GM21381 (cell line): ENCODE measurements around the gene PYROXD2.
"Not testable (repeated sequence)": the region's sequence is repeated elsewhere in the genome, so short reads cannot be mapped to it uniquely, and the experiment has no call there.

Source experiments
- ATAC-seq: cut with Tn5 transposase; IDR thresholded peaks from one replicate; pipeline ENCODE4 v1.9.1; 2021; ENCODE audit warnings: mild to moderate bottlenecking, moderate library complexity; ENCODE audit not compliant: unreplicated experiment

PYROXD2 gene

GRCh38 chr10:98370831-98371820 is 43.9 kb downstream of the PYROXD2 start:
- ATAC-seq = no peak

GRCh38 chr10:98369801-98370200 is 45.2 kb downstream of the PYROXD2 start:
- ATAC-seq = no peak

GRCh38 chr10:98368644-98369043 is 46.3 kb downstream of the PYROXD2 start:
- no peak for ATAC-seq

DNA sequence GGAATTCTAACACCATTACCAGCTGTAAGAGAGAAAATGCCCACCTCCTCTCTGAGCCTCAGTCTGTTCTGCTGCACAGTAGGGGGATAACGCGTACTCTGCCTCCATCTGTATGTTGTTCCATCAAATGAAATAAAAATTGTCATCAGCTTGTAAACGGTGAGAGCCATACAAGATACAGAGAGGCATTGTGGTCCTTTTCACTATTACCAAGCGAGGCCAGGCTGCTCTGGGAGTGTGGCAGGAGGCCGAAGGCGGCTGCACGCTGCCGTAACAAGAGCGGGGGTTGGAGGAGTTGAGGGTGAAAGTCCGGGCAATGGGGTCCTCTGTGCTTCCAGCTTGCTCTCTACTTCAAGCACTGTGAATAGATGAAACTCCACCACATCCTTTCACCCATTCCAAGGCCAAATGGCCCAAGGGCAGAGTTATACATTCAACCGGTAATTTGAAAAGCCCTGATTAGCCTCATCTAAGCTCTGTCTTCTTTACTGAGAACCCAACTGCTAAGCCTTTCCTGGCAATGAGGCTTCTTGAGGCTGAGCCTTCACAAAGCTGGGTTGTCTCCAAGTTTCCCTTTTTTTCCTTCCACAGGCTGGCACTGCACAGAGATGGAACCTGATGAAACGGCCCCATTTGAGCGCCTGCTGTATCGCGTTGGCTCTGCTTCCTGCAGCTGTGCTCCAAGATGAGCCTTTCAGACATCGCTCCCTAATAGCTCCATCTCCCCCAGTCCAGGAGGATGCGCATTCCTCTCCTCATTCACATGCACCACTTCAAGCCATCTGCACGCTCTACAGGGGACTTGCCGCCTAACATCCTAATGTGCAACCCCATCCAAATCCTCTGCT is 47.2 kb downstream of the PYROXD2 start:
- no peak for ATAC-seq

DNA sequence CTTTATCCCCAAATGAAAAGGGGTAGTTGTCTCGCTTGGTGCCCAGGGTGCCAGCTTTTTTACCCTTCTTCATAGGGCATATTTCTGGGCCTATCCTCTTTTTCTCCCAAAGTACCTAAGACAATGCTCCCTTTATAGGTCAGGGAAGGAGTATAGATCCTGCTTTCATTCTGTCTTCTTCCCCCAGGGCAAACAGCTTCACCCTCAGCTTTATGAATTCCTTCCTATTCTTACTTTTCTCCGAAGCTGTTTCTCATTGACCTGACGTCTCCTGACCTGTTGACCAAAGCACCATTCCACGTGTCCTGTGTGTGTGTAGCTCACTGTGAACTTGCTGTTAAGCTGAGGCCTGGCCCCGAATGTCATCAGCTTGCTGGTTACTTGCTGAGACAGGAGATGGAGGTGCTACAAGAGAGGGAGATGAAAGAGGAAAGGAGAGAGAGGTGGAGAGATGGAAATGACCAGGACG is 48.9 kb downstream of the PYROXD2 start:
- ATAC-seq = no peak

DNA sequence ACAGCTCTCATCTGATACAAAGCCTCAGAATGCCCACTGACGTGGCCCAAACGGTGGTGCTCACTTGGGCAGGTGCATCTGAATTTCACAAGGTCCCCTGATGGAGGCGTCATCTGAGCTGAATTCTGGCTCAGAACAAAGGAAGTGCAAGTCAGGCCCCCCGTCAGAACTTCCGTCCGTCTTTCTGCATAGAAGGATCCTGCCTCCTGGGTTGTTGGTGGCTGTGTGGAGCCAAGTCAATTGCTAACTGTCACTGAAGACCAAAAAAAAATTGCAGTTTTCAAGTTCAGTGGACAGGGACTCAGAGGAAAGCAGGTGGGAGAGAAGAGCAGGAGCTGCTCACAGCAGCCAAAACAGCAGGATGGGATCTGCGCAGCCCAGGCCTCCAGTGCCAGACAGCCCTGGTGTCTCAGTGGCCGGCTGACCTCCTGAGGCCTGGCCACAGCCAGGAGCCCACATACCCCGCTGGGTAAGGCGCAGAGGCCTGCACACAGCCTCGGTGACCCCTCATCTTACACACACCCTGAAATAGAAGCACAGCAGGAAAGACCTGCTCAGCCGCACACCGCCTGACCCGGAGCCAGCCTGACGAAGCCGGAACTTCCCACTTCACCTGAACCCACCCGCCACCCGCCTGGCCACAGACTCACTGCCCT is 49.4 kb downstream of the PYROXD2 start:
- ATAC-seq = no peak

DNA sequence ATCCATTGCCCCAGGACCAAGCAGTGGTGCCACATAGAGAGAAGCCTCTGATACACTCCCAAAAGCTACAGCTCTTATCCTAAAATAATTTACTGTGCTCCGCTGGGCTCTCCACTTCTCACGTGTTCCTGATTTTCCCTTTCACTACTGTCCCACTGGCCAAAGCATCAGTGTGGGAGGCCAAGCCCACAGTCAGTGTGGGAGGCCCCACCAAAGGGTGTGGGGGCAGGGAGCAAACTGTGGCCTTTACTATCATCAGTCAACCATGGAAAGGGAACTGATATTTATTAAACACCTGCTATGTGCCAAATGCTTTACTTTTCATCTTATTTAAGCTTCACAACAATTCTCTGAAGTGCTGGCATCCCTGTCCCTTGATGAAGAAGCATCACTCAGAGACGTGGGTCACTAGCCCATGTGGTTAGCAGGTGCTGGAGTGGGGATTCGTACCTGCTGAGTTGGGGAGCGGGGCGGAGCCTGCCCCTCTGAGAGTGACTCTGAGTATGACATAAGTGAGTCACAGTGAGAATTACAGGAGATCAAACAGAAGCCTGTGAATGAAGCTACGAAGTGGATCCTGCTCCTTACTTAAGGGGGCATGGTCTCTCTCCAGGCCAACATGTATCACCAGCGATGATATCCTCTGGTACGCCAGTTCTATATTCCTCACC is 50.4 kb downstream of the PYROXD2 start:
- no peak for ATAC-seq

DNA sequence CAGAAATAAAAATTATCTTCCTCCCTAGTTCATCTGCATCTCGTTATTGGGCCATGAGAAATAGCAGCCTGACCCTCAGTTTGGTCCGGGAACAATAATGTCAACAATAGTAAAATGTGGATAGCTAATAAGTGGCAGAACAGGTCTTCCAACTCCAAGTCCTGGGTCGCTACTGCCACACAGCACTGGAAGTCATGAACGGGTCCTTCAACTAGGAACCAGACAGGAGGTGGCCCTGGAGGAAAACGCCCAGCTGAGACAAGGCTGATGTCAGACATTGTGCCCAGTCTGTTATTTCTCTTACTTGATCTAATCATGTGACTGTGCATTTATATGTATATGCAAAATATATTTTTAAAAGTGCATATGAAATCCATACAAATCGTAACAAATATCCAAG is 51.8 kb downstream of the PYROXD2 start:
- no peak for ATAC-seq

GRCh38 chr10:98361131-98362025 is 53.6 kb downstream of the PYROXD2 start:
- peak; percentile 96 for ATAC-seq

DNA sequence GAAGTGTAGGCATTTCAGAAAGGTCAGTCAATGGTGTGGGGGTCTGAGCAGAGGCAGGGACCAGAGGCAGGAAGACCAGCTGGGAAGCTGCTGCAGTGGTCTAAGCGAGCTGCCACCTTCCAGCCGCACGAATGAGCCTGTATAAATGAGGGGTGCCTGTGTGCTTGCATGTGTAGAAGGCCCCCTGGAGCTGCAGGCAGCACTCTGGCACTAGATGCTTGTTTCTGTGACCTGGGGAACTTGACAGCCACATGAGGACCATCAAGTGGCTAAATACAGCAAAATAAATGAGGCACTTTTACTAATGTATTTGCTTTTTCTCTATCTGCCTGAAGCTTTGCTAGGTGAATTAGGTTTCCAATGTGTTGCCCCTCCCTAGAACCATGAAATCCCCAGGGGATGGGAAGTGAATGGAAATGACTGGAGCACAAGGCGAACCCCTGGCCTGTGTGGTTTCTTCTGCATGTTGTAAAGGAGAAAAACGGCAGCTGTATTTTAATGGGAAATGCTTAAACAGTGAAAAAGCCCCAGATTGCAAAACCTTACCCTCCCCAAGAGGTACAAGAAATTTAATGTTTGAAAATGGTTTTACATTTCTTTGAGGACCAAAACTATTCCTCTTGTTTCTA is 57.7 kb downstream of the PYROXD2 start:
- ATAC-seq = no peak

GRCh38 chr10:98354491-98354890 is 60.5 kb downstream of the PYROXD2 start:
- no peak for ATAC-seq

DNA sequence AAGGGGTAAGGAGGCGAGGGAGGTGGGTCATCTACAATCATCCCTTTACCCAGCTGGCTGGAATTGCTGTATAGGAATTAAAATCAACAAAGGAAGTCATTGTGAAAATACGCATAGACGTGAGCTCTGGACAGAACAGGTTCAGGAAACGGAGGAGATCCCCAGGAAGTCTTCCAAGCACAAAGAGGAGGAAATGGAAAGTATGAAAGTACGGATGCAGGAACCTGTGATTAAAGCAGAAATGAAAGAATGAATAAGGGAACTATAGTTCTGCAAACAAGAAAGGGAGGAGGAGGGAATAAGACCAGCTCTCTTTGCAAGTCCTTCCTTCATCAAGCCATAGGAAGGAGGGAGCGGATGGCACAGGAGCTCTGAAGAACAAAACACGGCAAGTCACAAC is 61.8 kb downstream of the PYROXD2 start:
- ATAC-seq = no peak

GRCh38 chr10:98351831-98352402 is 63.1 kb downstream of the PYROXD2 start:
- no peak for ATAC-seq

DNA sequence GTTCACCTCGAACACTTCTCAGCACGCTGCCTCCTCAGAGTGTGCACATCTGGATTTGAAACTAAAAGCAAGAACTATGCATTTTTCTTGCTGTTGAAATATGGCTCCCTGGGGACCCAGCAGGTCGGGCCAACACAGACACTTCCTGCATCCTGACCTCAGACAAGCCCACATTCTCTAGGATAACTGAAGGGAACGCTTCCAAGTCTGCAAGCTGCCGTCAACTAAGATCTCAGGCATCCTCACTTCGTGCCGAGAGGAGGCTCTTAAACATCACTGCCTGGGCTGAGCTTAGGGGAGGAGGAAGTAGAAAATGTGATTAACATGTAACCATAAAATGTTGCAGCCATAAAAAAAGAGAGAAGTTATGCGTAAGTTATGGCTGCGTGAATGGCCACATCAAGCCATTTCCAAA is 65.5 kb downstream of the PYROXD2 start:
- peak; percentile 65 for ATAC-seq

GRCh38 chr10:98346847-98347246 is 68.1 kb downstream of the PYROXD2 start:
- ATAC-seq = no peak

DNA sequence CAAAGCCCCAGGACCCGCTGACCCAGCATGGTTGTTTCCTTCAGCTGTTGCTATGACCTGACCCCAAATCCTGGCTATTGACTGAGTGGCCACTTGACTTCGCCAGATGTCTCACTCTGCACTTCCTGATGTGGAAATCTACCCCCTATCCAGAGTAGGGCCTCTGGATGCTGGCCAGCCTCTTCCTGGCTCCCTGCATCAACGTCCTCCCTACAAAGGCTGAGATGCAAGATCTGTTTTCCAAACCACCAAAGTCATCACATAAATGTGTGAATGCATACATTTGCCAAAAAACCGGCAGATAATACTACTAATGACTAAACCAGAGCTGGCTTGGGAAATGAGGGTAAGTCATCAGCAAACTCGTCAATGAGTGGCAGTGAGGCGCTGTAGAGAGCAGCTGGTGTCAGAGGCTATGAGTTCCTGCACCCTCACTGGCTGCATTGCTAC is 70.4 kb downstream of the PYROXD2 start:
- no peak for ATAC-seq

- ATAC-seq = not testable (repeated sequence)
Observed at GRCh38 chr10:98341701-98342100, 73.3 kb downstream of the PYROXD2 start.

GRCh38 chr10:98340940-98341310 is 74.1 kb downstream of the PYROXD2 start:
- no peak for ATAC-seq
